H9 (cell line): ENCODE measurements around the gene PTCH1. TPM values are rescaled to one million over a fixed set of nuclear protein-coding genes. Genes with fewer than 3 reads are reported as not detected.

ENCODE experiments used
- DNase-seq: peaks from one replicate; pipeline ENCODE4 v3.0.0-alpha.2; 2017
- H2AFZ ChIP-seq: one replicate; pipeline ENCODE4 v1.6.1; 2013; ENCODE audit warnings: mild to moderate bottlenecking, low read length, control low read depth, moderate library complexity
- H2AK5ac ChIP-seq: 2 replicates; pipeline ENCODE4 v1.6.1; 2013; ENCODE audit warnings: low read length, control low read depth, mixed read lengths; ENCODE audit not compliant: insufficient read length
- H2BK120ac ChIP-seq: one replicate; pipeline ENCODE4 v1.6.1; 2013; ENCODE audit warnings: low read depth, mild to moderate bottlenecking, low read length, control low read depth, inconsistent platforms; ENCODE audit not compliant: poor library complexity, severe bottlenecking
- H2BK12ac ChIP-seq: 2 replicates; pipeline ENCODE4 v1.6.1; 2013; ENCODE audit warnings: low read length, control low read depth, mixed read lengths, low read depth; ENCODE audit not compliant: insufficient read length
- H2BK15ac ChIP-seq: 2 replicates; pipeline ENCODE4 v1.6.1; 2013; ENCODE audit warnings: low read depth, low read length, control low read depth
- H2BK20ac ChIP-seq: one replicate; pipeline ENCODE4 v1.6.1; 2013; ENCODE audit warnings: low read depth, mild to moderate bottlenecking, low read length, control low read depth, inconsistent platforms; ENCODE audit not compliant: poor library complexity, severe bottlenecking
- H2BK5ac ChIP-seq: 2 replicates; pipeline ENCODE4 v1.6.1; 2013; ENCODE audit warnings: low read length, control low read depth, mixed read lengths; ENCODE audit not compliant: insufficient read length
- H3K14ac ChIP-seq: 2 replicates; pipeline ENCODE4 v1.6.1; 2013; ENCODE audit warnings: low read length, control low read depth; ENCODE audit not compliant: insufficient read depth
- H3K18ac ChIP-seq: 2 replicates; pipeline ENCODE4 v1.6.1; 2013; ENCODE audit warnings: low read depth, mild to moderate bottlenecking, mixed read lengths, low read length, control low read depth; ENCODE audit not compliant: insufficient read length
- H3K23ac ChIP-seq: 2 replicates; pipeline ENCODE4 v1.6.1; 2013; ENCODE audit warnings: low read length, control low read depth, mixed read lengths, low read depth; ENCODE audit not compliant: insufficient read length
- H3K23me2 ChIP-seq: 2 replicates; pipeline ENCODE4 v1.6.1; 2013; ENCODE audit warnings: low read depth, mild to moderate bottlenecking, mixed read lengths, low read length, control low read depth; ENCODE audit not compliant: insufficient read length, poor library complexity, severe bottlenecking
- H3K27ac ChIP-seq: 2 replicates; pipeline ENCODE4 v1.5.1; 2013; ENCODE audit warnings: low read length, control low read depth, mixed read lengths, low read depth; ENCODE audit not compliant: insufficient read length
- H3K27me3 ChIP-seq: 2 replicates; pipeline ENCODE4 v1.6.1; 2013; ENCODE audit warnings: low read length, control low read depth, inconsistent platforms; ENCODE audit not compliant: insufficient read depth
- H3K4ac ChIP-seq: 2 replicates; pipeline ENCODE4 v1.6.1; 2013; ENCODE audit warnings: low read depth, mild to moderate bottlenecking, control low read depth, inconsistent platforms, low read length, moderate library complexity
- H3K4me1 ChIP-seq: 2 replicates; pipeline ENCODE4 v1.6.1; 2013; ENCODE audit warnings: low read length, control low read depth, inconsistent platforms; ENCODE audit not compliant: insufficient read depth
- H3K4me2 ChIP-seq: 2 replicates; pipeline ENCODE4 v1.6.1; 2013; ENCODE audit warnings: low read length, control low read depth, mixed read lengths; ENCODE audit not compliant: insufficient read length, insufficient read depth
- H3K56ac ChIP-seq: 2 replicates; pipeline ENCODE4 v1.6.1; 2013; ENCODE audit warnings: low read depth, mild to moderate bottlenecking, mixed read lengths, low read length, control low read depth; ENCODE audit not compliant: insufficient read length
- H3K79me1 ChIP-seq: 2 replicates; pipeline ENCODE4 v1.6.1; 2013; ENCODE audit warnings: low read depth, mild to moderate bottlenecking, moderate library complexity, low read length, control low read depth, inconsistent platforms; ENCODE audit not compliant: insufficient read depth, poor library complexity, severe bottlenecking
- H3K79me2 ChIP-seq: 2 replicates; pipeline ENCODE4 v1.6.1; 2013; ENCODE audit warnings: low read length, control low read depth, inconsistent platforms; ENCODE audit not compliant: insufficient read depth
- H3K9ac ChIP-seq: 2 replicates; pipeline ENCODE4 v1.6.1; 2013; ENCODE audit warnings: low read length, control low read depth, mixed read lengths; ENCODE audit not compliant: insufficient read length; ENCODE audit errors: extremely low read depth
- H3K9me3 ChIP-seq: one replicate; pipeline ENCODE4 v1.6.1; 2013; ENCODE audit warnings: low read depth, low read length, inconsistent platforms; ENCODE audit not compliant: control insufficient read depth
- H3T11ph ChIP-seq: one replicate; pipeline ENCODE4 v1.6.1; 2013; ENCODE audit warnings: mild to moderate bottlenecking, low read length, control low read depth, inconsistent platforms
- H4K20me1 ChIP-seq: one replicate; pipeline ENCODE4 v1.6.1; 2013; ENCODE audit not compliant: control insufficient read depth, insufficient read length, insufficient read depth
- H4K5ac ChIP-seq: 2 replicates; pipeline ENCODE4 v1.6.1; 2013; ENCODE audit warnings: low read depth, mild to moderate bottlenecking, mixed read lengths, low read length, control low read depth; ENCODE audit not compliant: insufficient read length
- H4K8ac ChIP-seq: replicated peaks from 2 replicates; pipeline ENCODE4 v1.6.1; 2013; ENCODE audit warnings: low read length, control low read depth, mixed read lengths, low read depth; ENCODE audit not compliant: insufficient read length
- H4K91ac ChIP-seq: 2 replicates; pipeline ENCODE4 v1.6.1; 2013; ENCODE audit warnings: low read depth, mild to moderate bottlenecking, moderate library complexity, mixed read lengths, low read length, control low read depth; ENCODE audit not compliant: insufficient read length
- H3K27ac Mint-ChIP-seq, 3 experiments: 2 replicates in 2 of 3; 3 replicates in 1 of 3; pipeline ENCODE4 v1.8.0; 2020 to 2021; ENCODE audit warnings: mixed read lengths in 3 of 3, mild to moderate bottlenecking in 1 of 3, moderate library complexity in 1 of 3
- H3K27me3 Mint-ChIP-seq: 2 replicates; pipeline ENCODE4 v1.8.0; 2021; ENCODE audit warnings: low read depth, mild to moderate bottlenecking, moderate library complexity, mixed read lengths
- H3K36me3 Mint-ChIP-seq, 3 experiments: 2 replicates in 2 of 3; 3 replicates in 1 of 3; pipeline ENCODE4 v1.8.0; 2020 to 2021; ENCODE audit warnings: low read depth in 3 of 3, mixed read lengths in 3 of 3; ENCODE audit not compliant: insufficient read depth in 1 of 3
- H3K4me1 Mint-ChIP-seq, 2 experiments: 2 replicates each; pipeline ENCODE4 v1.8.0; 2020; ENCODE audit warnings: mixed read lengths in 2 of 2
- H3K4me3 Mint-ChIP-seq, 2 experiments: 2 replicates in 1 of 2; 3 replicates in 1 of 2; pipeline ENCODE4 v1.8.0; 2020 to 2021; ENCODE audit warnings: mild to moderate bottlenecking in 2 of 2, mixed read lengths in 2 of 2, moderate library complexity in 1 of 2
- H3K9me3 Mint-ChIP-seq, 2 experiments: 2 replicates in 1 of 2; 3 replicates in 1 of 2; pipeline ENCODE4 v1.8.0; 2020; ENCODE audit warnings: mild to moderate bottlenecking in 2 of 2, mixed read lengths in 2 of 2, moderate library complexity in 1 of 2
- WGBS: extraction: QIAGEN DNeasy Blood & Tissue Kit; methylation state at CpG from one replicate; pipeline ENCODE4 v1.1.7; 2013; ENCODE audit warnings: missing lambda C conversion rate, low lambda C conversion rate, mixed read lengths; ENCODE audit not compliant: insufficient read length; ENCODE audit errors: extremely low coverage; 5-methylcytosine and 5-hydroxymethylcytosine counted together
- total RNA-seq: library from RNA; stranded (reverse); gene quantifications from 2 replicates; pipeline ENCODE4 v1.2.1, GENCODE V29; 2021
- TF ChIP-seq, protein P1 (sequence below): fragments of 200-600 bp; sonication (generic); conservative IDR thresholded peaks from 3 replicates; pipeline ENCODE4 v1.8.0; 2021; ENCODE audit warnings: antibody characterized with exemption, mild to moderate bottlenecking

PTCH1 gene
- total RNA-seq, 1 experiment from 2014 or later, result 9.1 TPM

DNA sequence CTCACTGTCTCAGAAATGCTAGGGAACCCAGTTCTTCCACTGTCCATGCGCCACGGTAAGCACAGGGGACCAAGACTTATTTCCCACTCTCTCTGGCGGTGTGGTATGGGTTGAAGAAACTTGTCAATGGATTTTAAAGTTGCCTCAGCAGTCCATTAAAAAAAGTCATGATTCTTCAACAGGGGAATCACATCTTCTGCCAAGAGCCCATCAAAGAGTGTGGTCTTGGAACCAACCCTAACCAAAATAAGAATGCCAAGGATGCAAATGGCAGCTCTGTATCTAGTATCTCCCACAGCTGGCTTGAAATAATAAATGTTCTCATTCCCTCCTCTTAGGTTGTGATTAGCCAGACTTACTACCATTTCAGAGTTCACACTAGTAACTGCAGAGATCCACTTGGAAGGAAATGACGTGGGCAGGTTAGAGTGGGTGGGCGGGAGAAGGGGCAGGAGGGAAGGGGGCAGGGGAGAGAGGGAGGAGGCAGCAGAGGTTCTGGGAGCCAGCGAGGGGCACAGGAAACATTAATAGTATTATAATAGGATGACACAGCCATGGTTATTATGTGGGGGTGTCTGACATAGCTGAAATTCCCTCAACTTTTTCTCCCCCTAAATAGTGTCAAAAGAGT is 17.6 kb downstream of the PTCH1 start:
- Histone ChIP-seq H4K91ac (no peak overlapping the region), H3K56ac (no peak overlapping the region), H4K5ac (no peak overlapping the region), H3K27ac (no peak overlapping the region), H2AK5ac (no peak overlapping the region), H3K4me2 (no peak overlapping the region), H3K23me2 (no peaks in the 10 kb centered on the region), H3K18ac (no peak overlapping the region), H3K79me2 (no peaks in the 10 kb centered on the region; the same call in 1 of the 2 replicates), H3K27me3 (no peaks in the 10 kb centered on the region), H2BK5ac (no peak overlapping the region), H4K20me1 (no peaks in the 10 kb centered on the region), H2BK12ac (no peak overlapping the region), H3K9me3 (no peaks in the 10 kb centered on the region), H3K79me1 (no peaks in the 10 kb centered on the region), H3K4ac (no peak overlapping the region), H3K4me1 (peaks cover 21% of the 10 kb centered on the region), H2AFZ (no peak overlapping the region), H3K14ac (no peak overlapping the region), H4K8ac (no peak overlapping the region), H3T11ph (no peak overlapping the region), H2BK20ac (no peak overlapping the region), H2BK15ac (no peak overlapping the region), H2BK120ac (no peak overlapping the region), H3K9ac (no peak overlapping the region), H3K23ac (no peak overlapping the region)
- H3K4me1 Mint-ChIP-seq, result peaks cover 49 to 54% of the 10 kb centered on the region in 2 experiments
- H3K27ac Mint-ChIP-seq, result no peak overlapping the region
- no peaks in the 10 kb centered on the region; a peak in 1 of 5 replicates for H3K9me3 Mint-ChIP-seq
- H3K36me3 Mint-ChIP-seq, result peaks cover 0 to 12% (median 0%) of the 10 kb centered on the region in 3 experiments; a peak in 4 of 7 replicates
- TF ChIP-seq, protein P1, sequence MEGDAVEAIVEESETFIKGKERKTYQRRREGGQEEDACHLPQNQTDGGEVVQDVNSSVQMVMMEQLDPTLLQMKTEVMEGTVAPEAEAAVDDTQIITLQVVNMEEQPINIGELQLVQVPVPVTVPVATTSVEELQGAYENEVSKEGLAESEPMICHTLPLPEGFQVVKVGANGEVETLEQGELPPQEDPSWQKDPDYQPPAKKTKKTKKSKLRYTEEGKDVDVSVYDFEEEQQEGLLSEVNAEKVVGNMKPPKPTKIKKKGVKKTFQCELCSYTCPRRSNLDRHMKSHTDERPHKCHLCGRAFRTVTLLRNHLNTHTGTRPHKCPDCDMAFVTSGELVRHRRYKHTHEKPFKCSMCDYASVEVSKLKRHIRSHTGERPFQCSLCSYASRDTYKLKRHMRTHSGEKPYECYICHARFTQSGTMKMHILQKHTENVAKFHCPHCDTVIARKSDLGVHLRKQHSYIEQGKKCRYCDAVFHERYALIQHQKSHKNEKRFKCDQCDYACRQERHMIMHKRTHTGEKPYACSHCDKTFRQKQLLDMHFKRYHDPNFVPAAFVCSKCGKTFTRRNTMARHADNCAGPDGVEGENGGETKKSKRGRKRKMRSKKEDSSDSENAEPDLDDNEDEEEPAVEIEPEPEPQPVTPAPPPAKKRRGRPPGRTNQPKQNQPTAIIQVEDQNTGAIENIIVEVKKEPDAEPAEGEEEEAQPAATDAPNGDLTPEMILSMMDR, result no peak
- H3K27me3 Mint-ChIP-seq, result peaks cover 26% of the 10 kb centered on the region
- no peak for DNase-seq
- no CpG with 5 or more reads among the region's 6 CpGs for WGBS
- H3K4me3 Mint-ChIP-seq, result no peak overlapping the region
